ENCODE measurements around the gene CHMP2A.

Gene CHMP2A

GRCh38 chr19:58546019-58546530, 8.8 kb downstream of the CHMP2A start:
- Histone ChIP-seq H3K27ac (ENCODE audit: low read length) (peak overlapping the region; percentile 61), H2AFZ (ENCODE audit: low read depth, low read length) (no peak overlapping the region), H3K4me3 (ENCODE audit: low read length) (peak overlapping the region; percentile 91), H3K9ac (ENCODE audit: low read length) (peak overlapping the region; percentile 92), H3K9me3 (ENCODE audit: insufficient read depth, low read length) (no peaks in the 10 kb centered on the region), H3K79me2 (ENCODE audit: low read length) (peaks cover 68% of the 10 kb centered on the region), H4K20me1 (ENCODE audit: insufficient read depth, low read length) (peaks cover 54% of the 10 kb centered on the region), H3K4me2 (ENCODE audit: low read length) (peak overlapping the region; percentile 100), H3K27me3 (ENCODE audit: low read depth, low read length) (peaks cover 4% of the 10 kb centered on the region), H3K4me1 (ENCODE audit: low read length) (peaks cover 15% of the 10 kb centered on the region), H3K36me3 (replicated peaks; ENCODE audit: low read depth, low read length) (peaks cover 62% of the 10 kb centered on the region)
- no peak for TF ChIP-seq CTCF (IDR thresholded peaks at IDR 0.05; ENCODE audit: low read depth, low read length)
- no peak for TF ChIP-seq EZH2phosphoT487 (IDR thresholded peaks at IDR 0.05; ENCODE audit: low read depth)

- Histone ChIP-seq H3K27ac (ENCODE audit: low read length) (peak overlapping the region; percentile 61), H4K20me1 (ENCODE audit: insufficient read depth, low read length) (peaks cover 47% of the 10 kb centered on the region)
Observed at GRCh38 chr19:58545286-58546018, 9.5 kb downstream of the CHMP2A start.

GRCh38 chr19:58544591-58545285, 10.2 kb downstream of the CHMP2A start:
- TF ChIP-seq CTCF (IDR thresholded peaks at IDR 0.05; ENCODE audit: low read depth, low read length): no peak
- TF ChIP-seq EZH2phosphoT487 (IDR thresholded peaks at IDR 0.05; ENCODE audit: low read depth): no peak
- H3K4me1 ChIP-seq (ENCODE audit: low read length): peaks cover 15% of the 10 kb centered on the region
- H4K20me1 ChIP-seq (ENCODE audit: insufficient read depth, low read length): peaks cover 42% of the 10 kb centered on the region

More at GRCh38 chr19:58545286-58546018, 9.5 kb downstream of the CHMP2A start:
- Histone ChIP-seq H2AFZ (ENCODE audit: low read depth, low read length) (no peak overlapping the region), H3K4me1 (ENCODE audit: low read length) (peaks cover 15% of the 10 kb centered on the region), H3K9me3 (ENCODE audit: insufficient read depth, low read length) (no peaks in the 10 kb centered on the region), H3K79me2 (ENCODE audit: low read length) (peaks cover 62% of the 10 kb centered on the region), H3K9ac (ENCODE audit: low read length) (peak overlapping the region; percentile 92), H3K27me3 (ENCODE audit: low read depth, low read length) (peaks cover 5% of the 10 kb centered on the region), H3K36me3 (replicated peaks; ENCODE audit: low read depth, low read length) (peaks cover 56% of the 10 kb centered on the region), H3K4me3 (ENCODE audit: low read length) (peak overlapping the region; percentile 91), H3K4me2 (ENCODE audit: low read length) (peak overlapping the region; percentile 100)
- TF ChIP-seq EZH2phosphoT487 (IDR thresholded peaks at IDR 0.05; ENCODE audit: low read depth): no peak
- no peak for TF ChIP-seq CTCF (IDR thresholded peaks at IDR 0.05; ENCODE audit: low read depth, low read length)

More at GRCh38 chr19:58544591-58545285, 10.2 kb downstream of the CHMP2A start:
- H3K4me2 ChIP-seq (ENCODE audit: low read length): peak overlapping the region; percentile 100
- H3K9me3 ChIP-seq (ENCODE audit: insufficient read depth, low read length): no peaks in the 10 kb centered on the region
- H3K36me3 ChIP-seq (replicated peaks; ENCODE audit: low read depth, low read length): peaks cover 49% of the 10 kb centered on the region
- H3K27me3 ChIP-seq (ENCODE audit: low read depth, low read length): peaks cover 8% of the 10 kb centered on the region
- H3K79me2 ChIP-seq (ENCODE audit: low read length): peaks cover 55% of the 10 kb centered on the region
- peak overlapping the region; percentile 92 for H3K9ac ChIP-seq (ENCODE audit: low read length)
- peak overlapping the region; percentile 82 for H3K27ac ChIP-seq (ENCODE audit: low read length)
- peak overlapping the region; percentile 91 for H3K4me3 ChIP-seq (ENCODE audit: low read length)
- H2AFZ ChIP-seq (ENCODE audit: low read depth, low read length): no peak overlapping the region
